ENCODE results near the gene UGT1A10.

Gene UGT1A10

GRCh38 chr2:233656443-233656842 lies 20.2 kb downstream of the UGT1A10 start:
- DNase-seq, result no peak

- no peak for DNase-seq
Measured at GRCh38 chr2:233658610-233659009, 22.4 kb downstream of the UGT1A10 start.

GRCh38 chr2:233663911-233664310 lies 27.7 kb downstream of the UGT1A10 start:
- DNase-seq, result no peak

GRCh38 chr2:233668605-233669260 lies 32.5 kb downstream of the UGT1A10 start:
- no peak for DNase-seq

GRCh38 chr2:233671290-233672161 lies 35.3 kb downstream of the UGT1A10 start, which contains the start of gene UGT1A9:
Gene UGT1A9, plus strand, starts transcription at chr2:233671898. Its CDS starts 37 bp downstream, at chr2:233671935.
- no peak for DNase-seq

GRCh38 chr2:233672886-233673285 lies 36.6 kb downstream of the UGT1A10 start:
- DNase-seq, result peak; percentile 27

GRCh38 chr2:233673896-233674295 lies 37.6 kb downstream of the UGT1A10 start:
- DNase-seq, result no peak

GRCh38 chr2:233674314-233674713 lies 38.1 kb downstream of the UGT1A10 start:
- no peak for DNase-seq

- DNase-seq, result no peak
Measured at GRCh38 chr2:233674995-233675394, 38.7 kb downstream of the UGT1A10 start.

GRCh38 chr2:233676046-233676445 lies 39.8 kb downstream of the UGT1A10 start:
- DNase-seq, result no peak

- no peak for DNase-seq
Measured at GRCh38 chr2:233679196-233679595, 42.9 kb downstream of the UGT1A10 start.

GRCh38 chr2:233680361-233681045 lies 44.3 kb downstream of the UGT1A10 start:
- DNase-seq, result no peak

- no peak for DNase-seq
Measured at GRCh38 chr2:233681521-233682099, 45.4 kb downstream of the UGT1A10 start, which contains the start of gene UGT1A7. Gene UGT1A7, plus strand, starts transcription at chr2:233681901. Its CDS starts 37 bp downstream, at chr2:233681938.

GRCh38 chr2:233684640-233685039 lies 48.4 kb downstream of the UGT1A10 start:
- no peak for DNase-seq

- DNase-seq, result no peak
Measured at GRCh38 chr2:233686928-233687327, 50.7 kb downstream of the UGT1A10 start.

- DNase-seq, result no peak
Measured at GRCh38 chr2:233688341-233688740, 52.1 kb downstream of the UGT1A10 start.

- no peak for DNase-seq
Measured at GRCh38 chr2:233689031-233689430, 52.8 kb downstream of the UGT1A10 start.

GRCh38 chr2:233689501-233689900 lies 53.3 kb downstream of the UGT1A10 start:
- no peak for DNase-seq

- no peak for DNase-seq
Measured at GRCh38 chr2:233690444-233690843, 54.2 kb downstream of the UGT1A10 start.

GRCh38 chr2:233691443-233692433 lies 55.5 kb downstream of the UGT1A10 start:
- DNase-seq, result no peak

GRCh38 chr2:233692648-233693047 lies 56.4 kb downstream of the UGT1A10 start, which contains the start of gene UGT1A6:
Gene UGT1A6, plus strand, starts transcription at chr2:233692890. Its CDS starts 115 bp downstream, at chr2:233693005.
- no peak for DNase-seq

- no peak for DNase-seq
Measured at GRCh38 chr2:233693963-233694362, 57.7 kb downstream of the UGT1A10 start.
